Measurements from ENCODE around the gene BCL2.

- TF ChIP-seq POLR2A (IDR thresholded peaks at IDR 0.05; ENCODE audit: low read depth) (no peak), POLR2AphosphoS5 (IDR thresholded peaks at IDR 0.05) (no peak), CTCF (IDR thresholded peaks at IDR 0.05) (no peak), EP300 (IDR thresholded peaks at IDR 0.05) (no peak)
Measured at GRCh38 chr18:63317556-63317946, 2.0 kb downstream of the BCL2 start.
